BJ (cell line): Measurements from ENCODE around the gene SSB. TPM values are rescaled to one million over a fixed set of nuclear protein-coding genes. Genes with fewer than 3 reads are reported as not detected.

ENCODE experiments used
- CTCF ChIA-PET: fragments of 350-600 bp; formaldehyde crosslinking; extraction: SDS; loops from one replicate; lab custom pipeline; 2021; ENCODE audit warnings: antibody characterized with exemption, inconsistent platforms; lab: Yijun Ruan, JAX
- POLR2A ChIA-PET: fragments of 300-600 bp; sonication (Branson Sonifier 250); formaldehyde crosslinking; extraction: SDS; loops from one replicate; lab custom pipeline; 2021; ENCODE audit warnings: antibody characterized with exemption; lab: Charles Lee
- DNase-seq: peaks from one replicate; pipeline ENCODE4 v3.0.0-alpha.2; 2011; ENCODE audit warnings: low read depth
- H3K27me3 ChIP-seq: 2 replicates; pipeline ENCODE4 v1.6.0; 2011; ENCODE audit warnings: low read length; ENCODE audit not compliant: control insufficient read depth, insufficient read depth
- H3K36me3 ChIP-seq: 2 replicates; pipeline ENCODE4 v1.5.1; 2011; ENCODE audit warnings: low read length; ENCODE audit not compliant: control insufficient read depth, insufficient read depth
- H3K4me3 ChIP-seq: 2 replicates; pipeline ENCODE4 v1.5.1; 2011; ENCODE audit warnings: low read depth, mild to moderate bottlenecking, control low read depth, low read length
- CTCF ChIP-seq: IDR thresholded peaks from 2 replicates; pipeline ENCODE4 v1.5.1; 2011; ENCODE audit warnings: low read depth, mild to moderate bottlenecking, control low read depth, inconsistent platforms, low read length, moderate library complexity; ENCODE audit not compliant: insufficient read depth
- polyA plus RNA-seq: library from polyadenylated mRNA; depleted of rRNA; stranded (reverse); fragments of >200 nt; gene quantifications from 2 replicates; pipeline ENCODE4 v1.2.3, GENCODE V29; 2011; rRNA removed

The SSB gene
- polyA plus RNA-seq, 1 experiment = 35.8 TPM

- ChIA-PET POLR2A (no interaction called here), CTCF (no interaction called here)
- Histone ChIP-seq H3K27me3 (no peaks in the 10 kb centered on the region), H3K4me3 (no peak overlapping the region), H3K36me3 (no peaks in the 10 kb centered on the region)
- no peak for DNase-seq
- TF ChIP-seq CTCF = no peak
These were observed 60.8 kb downstream of the SSB start for GRCh38 chr2:169859423-169859822.

- ChIA-PET CTCF (no interaction called here), POLR2A (no interaction called here)
- DNase-seq = no peak
These were observed 61.5 kb downstream of the SSB start for GRCh38 chr2:169860149-169860548.

More at GRCh38 chr2:169860149-169860548, 61.5 kb downstream of the SSB start:
- Histone ChIP-seq H3K4me3 (no peak overlapping the region), H3K27me3 (no peaks in the 10 kb centered on the region), H3K36me3 (no peaks in the 10 kb centered on the region)
- TF ChIP-seq CTCF = no peak

Other genes starting within 250 kb of the SSB start
- 5.8 and 13.5 TPM in 2 replicates for gene FASTKD1, start 225.0 kb upstream of the SSB start, polyA plus RNA-seq
- gene PPIG, start 214.5 kb upstream of the SSB start, polyA plus RNA-seq = 11.7 and 19.1 TPM in 2 replicates
- gene CFAP210, start 104.5 kb upstream of the SSB start, polyA plus RNA-seq = not detected in 2 replicates
- gene PHOSPHO2, start 104.4 kb upstream of the SSB start, polyA plus RNA-seq = 0.40 and 1.4 TPM in 2 replicates
- gene KLHL23, start 65.0 kb upstream of the SSB start, polyA plus RNA-seq = 2.1 and 3.8 TPM in 2 replicates
- 17.3 and 30.3 TPM in 2 replicates for gene METTL5, start 26.0 kb downstream of the SSB start, polyA plus RNA-seq
- gene UBR3, start 28.6 kb downstream of the SSB start, polyA plus RNA-seq = 7.5 and 16.2 TPM in 2 replicates